ENCODE measurements around the gene SV2A. TPM values are rescaled to one million over a fixed set of nuclear protein-coding genes. Genes with fewer than 3 reads are reported as not detected.
"Not testable (repeated sequence)": the region's sequence is repeated elsewhere in the genome, so short reads cannot be mapped to it uniquely, and the experiment has no call there.

The SV2A gene
- total RNA-seq, 1 donor from 2014 or later, result 3.6 TPM

- peak; percentile 99 for DNase-seq (ENCODE audit: low spot score)
Measured at GRCh38 chr1:149886396-149887195, 31.0 kb downstream of the SV2A start.

GRCh38 chr1:149886121-149886395 is 31.6 kb downstream of the SV2A start:
- DNase-seq (ENCODE audit: low spot score), result not testable (repeated sequence)

GRCh38 chr1:149885339-149886120 is 32.1 kb downstream of the SV2A start:
- peak; percentile 89 for DNase-seq (ENCODE audit: low spot score)

GRCh38 chr1:149884433-149885338 is 33.0 kb downstream of the SV2A start:
- peak; percentile 60 for DNase-seq (ENCODE audit: low spot score)

- no peak for DNase-seq (ENCODE audit: low spot score)
Measured at GRCh38 chr1:149883598-149884247, 33.9 kb downstream of the SV2A start.

GRCh38 chr1:149881876-149882275 is 35.8 kb downstream of the SV2A start:
- DNase-seq (ENCODE audit: low spot score), result no peak

- no peak for DNase-seq (ENCODE audit: low spot score)
Measured at GRCh38 chr1:149879556-149879955, 38.1 kb downstream of the SV2A start.

- no peak for DNase-seq (ENCODE audit: low spot score)
Measured at GRCh38 chr1:149877211-149877946, 40.3 kb downstream of the SV2A start.

GRCh38 chr1:149873060-149873459 is 44.6 kb downstream of the SV2A start:
- not testable (repeated sequence) for DNase-seq (ENCODE audit: low spot score)

- DNase-seq (ENCODE audit: low spot score), result not testable (repeated sequence)
Measured at GRCh38 chr1:149866887-149867286, 50.8 kb downstream of the SV2A start.

- DNase-seq (ENCODE audit: low spot score), result not testable (repeated sequence)
Measured at GRCh38 chr1:149861497-149862054, 56.1 kb downstream of the SV2A start.

GRCh38 chr1:149860684-149861496 is 56.8 kb downstream of the SV2A start:
- DNase-seq (ENCODE audit: low spot score), result not testable (repeated sequence)

GRCh38 chr1:149860271-149860670 is 57.4 kb downstream of the SV2A start:
- not testable (repeated sequence) for DNase-seq (ENCODE audit: low spot score)

Other genes starting within 250 kb of the SV2A start
- 23.8 TPM for gene FCGR1A, start 135.2 kb downstream of the SV2A start, total RNA-seq (ENCODE audit: insufficient read depth, low replicate concordance)
- 26.2 TPM for gene BOLA1, start 18.3 kb downstream of the SV2A start, total RNA-seq (ENCODE audit: insufficient read depth, low replicate concordance)
- gene SF3B4, start 10.0 kb upstream of the SV2A start, total RNA-seq (ENCODE audit: insufficient read depth, low replicate concordance), result 3.1 TPM
- 14.2 TPM for gene MTMR11, start 19.0 kb upstream of the SV2A start, total RNA-seq (ENCODE audit: insufficient read depth, low replicate concordance)
- 16.4 TPM for gene OTUD7B, start 92.9 kb upstream of the SV2A start, total RNA-seq (ENCODE audit: insufficient read depth, low replicate concordance)
- 43.6 TPM for gene VPS45, start 149.9 kb upstream of the SV2A start, total RNA-seq (ENCODE audit: insufficient read depth, low replicate concordance)
- gene PLEKHO1, start 232.1 kb upstream of the SV2A start, total RNA-seq (ENCODE audit: insufficient read depth, low replicate concordance), result 84.7 TPM

Data from umbilical cord (tissue), 2 donors.